ENCODE data around the gene ZNF655. TPM values are rescaled to one million over a fixed set of nuclear protein-coding genes. Genes with fewer than 3 reads are reported as not detected.
A peak's percentile ranks its signal among the peaks of the same experiment; 100 is the strongest.
"Not testable (repeated sequence)": the region's sequence is repeated elsewhere in the genome, so short reads cannot be mapped to it uniquely, and the experiment has no call there.

The ZNF655 gene
- total RNA-seq, 1 experiment from 2014 or later, result 23.1 TPM

- H3K9me3 ChIP-seq, H3K27me3 ChIP-seq, H3K36me3 ChIP-seq, H3K4me3 ChIP-seq, DNase-seq: not testable (repeated sequence)
Observed at GRCh38 chr7:99580778-99581332, 22.4 kb downstream of the ZNF655 start.

- Histone ChIP-seq H3K27me3 (no peaks in the 10 kb centered on the region; the same call in none of the 2 replicates), H3K9me3 (no peaks in the 10 kb centered on the region), H3K36me3 (no peaks in the 10 kb centered on the region)
Observed at GRCh38 chr7:99588868-99589267, 30.4 kb downstream of the ZNF655 start.

GRCh38 chr7:99594948-99595745, 36.7 kb downstream of the ZNF655 start:
- H3K36me3 ChIP-seq, result no peaks in the 10 kb centered on the region
- H3K4me3 ChIP-seq, result no peak overlapping the region
- peaks cover 8% of the 10 kb centered on the region for H3K27me3 ChIP-seq
- no peak for DNase-seq
- no peaks in the 10 kb centered on the region for H3K9me3 ChIP-seq

More at GRCh38 chr7:99588868-99589267, 30.4 kb downstream of the ZNF655 start:
- H3K4me3 ChIP-seq, result no peak overlapping the region
- no peak for DNase-seq

- no peak for DNase-seq
- H3K27me3 ChIP-seq, result peaks cover 8% of the 10 kb centered on the region
- no peaks in the 10 kb centered on the region for H3K36me3 ChIP-seq
- H3K4me3 ChIP-seq, result no peak overlapping the region
- no peaks in the 10 kb centered on the region for H3K9me3 ChIP-seq
Observed at GRCh38 chr7:99596408-99596955, 38.0 kb downstream of the ZNF655 start.

- no peak for DNase-seq
- H3K27me3 ChIP-seq, result peaks cover 8% of the 10 kb centered on the region
- no peak within 1 kb of the TSS for H3K4me3 ChIP-seq
- H3K9me3 ChIP-seq, result no peaks in the 10 kb centered on the region
- no peaks in the 10 kb centered on the region for H3K36me3 ChIP-seq
Observed at GRCh38 chr7:99597762-99598501, 39.5 kb downstream of the ZNF655 start, which contains the start of gene TMEM225B. TMEM225B (plus strand) TSS chr7:99598267; CDS start chr7:99604389, 6,122 bp downstream.

- Histone ChIP-seq H3K9me3 (no peaks in the 10 kb centered on the region), H3K4me3 (no peak overlapping the region), H3K36me3 (no peaks in the 10 kb centered on the region), H3K27me3 (no peaks in the 10 kb centered on the region)
- no peak for DNase-seq
Observed at GRCh38 chr7:99599836-99600235, 41.4 kb downstream of the ZNF655 start.

- DNase-seq, result no peak
- H3K9me3 ChIP-seq, result no peaks in the 10 kb centered on the region
- no peaks in the 10 kb centered on the region for H3K27me3 ChIP-seq
- no peak overlapping the region for H3K4me3 ChIP-seq
- H3K36me3 ChIP-seq, result no peaks in the 10 kb centered on the region
Observed at GRCh38 chr7:99601656-99602310, 43.3 kb downstream of the ZNF655 start.

GRCh38 chr7:99605527-99605926, 47.1 kb downstream of the ZNF655 start:
- no peaks in the 10 kb centered on the region for H3K36me3 ChIP-seq
- no peak for DNase-seq
- no peaks in the 10 kb centered on the region for H3K27me3 ChIP-seq
- H3K9me3 ChIP-seq, result no peaks in the 10 kb centered on the region
- no peak overlapping the region for H3K4me3 ChIP-seq

- Histone ChIP-seq H3K27me3 (no peaks in the 10 kb centered on the region), H3K36me3 (no peaks in the 10 kb centered on the region), H3K9me3 (no peaks in the 10 kb centered on the region), H3K4me3 (no peak overlapping the region)
- DNase-seq, result no peak
Observed at GRCh38 chr7:99606531-99606930, 48.1 kb downstream of the ZNF655 start.

- Histone ChIP-seq H3K9me3 (no peaks in the 10 kb centered on the region), H3K27me3 (no peaks in the 10 kb centered on the region)
- DNase-seq, result no peak
Observed at GRCh38 chr7:99607548-99607947, 49.1 kb downstream of the ZNF655 start.

GRCh38 chr7:99614495-99614894, 56.1 kb downstream of the ZNF655 start:
- Histone ChIP-seq H3K36me3 (peaks cover 9% of the 10 kb centered on the region), H3K9me3 (no peaks in the 10 kb centered on the region), H3K4me3 (no peak overlapping the region), H3K27me3 (no peaks in the 10 kb centered on the region)
- no peak for DNase-seq

More at GRCh38 chr7:99607548-99607947, 49.1 kb downstream of the ZNF655 start:
- H3K36me3 ChIP-seq, result no peaks in the 10 kb centered on the region
- no peak overlapping the region for H3K4me3 ChIP-seq

GRCh38 chr7:99615989-99616358, 57.5 kb downstream of the ZNF655 start:
- H3K36me3 ChIP-seq, result peaks cover 14% of the 10 kb centered on the region
- no peaks in the 10 kb centered on the region for H3K9me3 ChIP-seq
- H3K4me3 ChIP-seq, result peak overlapping the region; percentile 88
- no peak for DNase-seq
- no peaks in the 10 kb centered on the region for H3K27me3 ChIP-seq

- H3K4me3 ChIP-seq, result peak within 1 kb of the TSS; percentile 88
- H3K27me3 ChIP-seq, result no peaks in the 10 kb centered on the region
- DNase-seq, result peak; percentile 88
- peaks cover 16% of the 10 kb centered on the region for H3K36me3 ChIP-seq
- H3K9me3 ChIP-seq, result no peaks in the 10 kb centered on the region
Observed at GRCh38 chr7:99616359-99617191, 58.1 kb downstream of the ZNF655 start, which contains the start of gene ZSCAN25. ZSCAN25 (plus strand) TSS chr7:99616946; CDS start chr7:99619607, 2,661 bp downstream.

GRCh38 chr7:99617192-99617781, 58.8 kb downstream of the ZNF655 start:
- DNase-seq, result no peak
- no peaks in the 10 kb centered on the region for H3K9me3 ChIP-seq
- H3K27me3 ChIP-seq, result no peaks in the 10 kb centered on the region
- H3K4me3 ChIP-seq, result peak overlapping the region; percentile 88
- H3K36me3 ChIP-seq, result peaks cover 16% of the 10 kb centered on the region

- H3K27me3 ChIP-seq, result no peaks in the 10 kb centered on the region
- H3K4me3 ChIP-seq, result no peak overlapping the region
- no peak for DNase-seq
- H3K36me3 ChIP-seq, result peaks cover 16% of the 10 kb centered on the region
- H3K9me3 ChIP-seq, result no peaks in the 10 kb centered on the region
Observed at GRCh38 chr7:99618726-99619125, 60.3 kb downstream of the ZNF655 start.
